NOMO-1 (cell line): ENCODE measurements around the gene NBEA.
"Not testable (repeated sequence)": the region's sequence is repeated elsewhere in the genome, so short reads cannot be mapped to it uniquely, and the experiment has no call there.

Experiments
- DNase-seq, 2 experiments: peaks; one replicate each; lab custom pipeline; 2025; ENCODE audit not compliant: unreplicated experiment in 2 of 2; lab: John Stamatoyannopoulos, UW

NBEA gene

GRCh38 chr13:35055705-35056104 is 113.6 kb downstream of the NBEA start:
- DNase-seq, result no peak

DNA sequence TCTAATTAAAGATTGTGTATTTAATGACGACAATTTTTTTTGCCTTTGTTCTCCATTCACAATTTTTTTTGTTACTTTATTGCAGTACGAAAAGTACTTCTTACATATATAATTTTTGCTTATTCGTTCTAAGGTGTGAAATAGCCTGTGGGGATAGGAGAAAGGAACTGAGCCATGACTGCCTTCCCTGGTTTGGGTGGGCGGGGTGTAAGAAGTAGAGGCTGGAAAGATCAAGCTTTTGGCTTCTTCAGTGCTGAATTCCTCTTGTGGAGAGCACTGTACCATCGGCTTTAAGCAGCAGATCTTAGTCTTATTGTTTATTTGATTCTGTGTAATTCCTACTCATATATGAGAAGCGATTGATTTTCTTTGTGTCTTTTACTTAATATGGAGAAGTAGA is 115.8 kb downstream of the NBEA start:
- no peak for DNase-seq

DNA sequence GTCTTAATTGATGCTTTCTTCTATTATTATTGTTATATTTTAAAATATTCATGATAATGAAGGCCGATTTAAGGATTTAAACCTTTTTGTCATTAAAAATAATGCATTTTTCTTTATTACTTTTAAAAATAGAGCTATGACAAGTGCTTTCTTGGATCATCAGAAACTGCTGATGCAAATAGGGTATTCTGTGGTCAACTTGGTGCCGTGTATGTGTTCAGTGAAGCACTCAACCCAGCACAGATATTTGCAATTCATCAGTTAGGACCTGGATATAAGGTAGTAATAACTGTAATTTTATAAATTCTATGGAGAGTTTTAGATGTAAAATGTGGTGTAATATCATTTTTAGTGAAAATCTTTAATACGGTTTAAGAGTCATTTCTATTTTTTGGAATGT is 116.5 kb downstream of the NBEA start:
- not testable (repeated sequence) for DNase-seq

GRCh38 chr13:35086667-35087066 is 144.6 kb downstream of the NBEA start:
- DNase-seq, result no peak

DNA sequence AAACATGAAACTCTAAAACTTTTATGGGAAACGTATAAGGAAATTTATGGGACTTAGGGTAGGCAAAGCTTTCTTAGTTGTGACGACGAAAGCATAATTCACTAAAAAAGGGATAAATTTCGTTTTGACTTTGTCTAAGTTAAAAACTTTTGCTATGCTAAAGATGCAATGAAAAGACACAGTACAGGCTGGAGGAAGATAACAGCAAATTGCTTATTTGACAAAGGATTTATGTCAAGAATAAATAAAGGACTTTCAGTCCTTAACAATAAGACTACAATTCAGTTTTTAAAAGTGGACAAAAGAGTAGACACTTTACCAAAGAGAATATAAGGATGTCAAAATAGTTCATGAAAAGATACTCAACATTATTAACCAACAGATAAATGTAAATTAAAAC is 150.2 kb downstream of the NBEA start:
- no peak for DNase-seq

DNA sequence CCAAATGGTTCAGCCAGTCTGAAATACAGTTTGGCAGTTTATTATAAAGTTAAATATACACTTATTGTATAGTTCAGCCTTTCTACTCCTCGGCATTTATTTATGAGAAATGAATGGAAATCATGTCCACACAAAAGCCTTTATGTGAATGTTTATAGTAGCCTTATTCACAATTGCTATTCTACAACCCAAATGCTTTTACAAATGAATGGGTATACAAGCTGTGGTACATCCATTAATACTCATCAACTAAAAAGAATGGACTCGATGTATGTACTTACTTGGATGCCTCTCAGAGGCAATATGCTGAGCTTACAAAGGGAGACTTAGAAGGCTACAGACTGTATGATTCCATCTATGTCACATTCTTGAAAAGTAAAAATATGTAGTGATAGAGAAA is 150.7 kb downstream of the NBEA start:
- no peak for DNase-seq

DNA sequence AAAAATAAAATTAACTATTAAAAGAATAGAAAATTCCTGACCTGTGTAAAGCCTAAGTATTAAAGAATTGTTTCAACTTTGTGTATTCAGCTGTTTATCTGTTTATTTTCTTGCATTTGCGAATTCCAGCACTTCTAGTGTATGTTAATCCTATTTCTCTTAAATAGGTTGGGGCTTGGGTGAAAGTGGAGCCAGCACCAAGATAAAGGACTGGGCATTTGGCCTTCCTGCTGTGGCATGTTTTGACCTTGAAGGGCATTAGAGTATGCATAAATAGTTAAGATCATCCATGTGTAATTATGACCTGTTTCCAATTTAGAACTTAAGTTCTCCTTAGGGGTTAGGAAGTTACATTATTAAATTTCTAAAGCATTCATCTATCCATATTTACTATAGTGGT is 151.3 kb downstream of the NBEA start:
- DNase-seq, result no peak

DNA sequence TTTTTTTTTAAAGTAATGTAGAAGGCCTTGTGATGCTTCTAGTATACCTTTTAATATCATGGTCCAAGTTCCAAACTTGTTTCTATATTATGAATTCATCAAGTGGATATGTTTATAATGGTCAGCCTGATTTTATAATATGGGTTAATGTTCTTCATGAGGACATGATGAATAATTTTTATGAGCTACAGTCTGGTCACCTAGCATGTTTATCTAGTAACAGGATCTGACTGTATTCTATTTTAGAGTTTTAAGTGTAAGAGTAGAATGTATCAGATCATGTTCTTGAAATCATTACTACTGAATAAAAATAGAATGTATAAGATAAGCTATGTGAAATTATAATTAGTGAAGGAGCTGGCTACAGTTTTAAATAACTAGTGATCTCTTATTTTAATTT is 164.7 kb downstream of the NBEA start:
- not testable (repeated sequence) for DNase-seq

GRCh38 chr13:35107535-35107934 is 165.5 kb downstream of the NBEA start:
- DNase-seq, result no peak

- DNase-seq, result not testable (repeated sequence)
Measured at GRCh38 chr13:35113612-35114011, 171.5 kb downstream of the NBEA start.

DNA sequence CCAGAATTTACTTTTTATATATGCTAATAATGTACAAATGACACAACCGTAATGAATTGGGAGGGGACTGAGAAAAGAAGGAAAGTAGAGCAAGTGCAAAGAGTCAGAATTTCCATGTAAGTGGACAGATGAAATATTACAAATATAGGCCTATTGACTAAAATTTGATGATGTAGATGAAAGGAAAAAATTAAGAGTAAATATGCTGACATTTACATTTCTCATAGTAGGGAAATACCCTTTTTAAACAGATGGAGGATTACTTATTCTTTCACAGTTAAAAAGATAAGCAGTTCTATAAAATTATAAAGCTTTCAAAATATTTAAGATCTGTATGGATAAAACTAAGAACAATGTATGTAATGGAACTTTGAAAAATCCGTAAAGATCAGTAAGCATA is 185.4 kb downstream of the NBEA start:
- no peak for DNase-seq

- peak in 1 of 2 experiments; percentile 47 for DNase-seq
Measured at GRCh38 chr13:35129500-35129899, 187.4 kb downstream of the NBEA start.

DNA sequence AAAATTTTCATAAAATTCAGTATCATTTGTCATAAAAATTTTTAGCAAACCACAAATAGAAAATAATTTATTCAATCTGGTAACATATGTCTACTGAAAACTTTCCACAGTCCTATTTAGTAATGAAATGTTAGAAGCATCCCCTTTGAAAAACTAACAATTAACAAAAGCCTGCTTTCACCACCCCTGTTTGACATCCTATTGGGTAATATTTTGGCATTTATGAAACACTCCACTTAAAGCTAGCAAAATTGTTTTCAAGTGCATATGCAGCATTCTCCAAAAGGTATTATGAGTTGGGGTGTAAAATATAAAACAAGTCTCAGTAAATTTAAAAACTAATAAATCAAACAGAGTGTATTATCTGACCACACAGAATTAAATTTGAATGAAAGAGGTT is 189.4 kb downstream of the NBEA start:
- no peak for DNase-seq

DNA sequence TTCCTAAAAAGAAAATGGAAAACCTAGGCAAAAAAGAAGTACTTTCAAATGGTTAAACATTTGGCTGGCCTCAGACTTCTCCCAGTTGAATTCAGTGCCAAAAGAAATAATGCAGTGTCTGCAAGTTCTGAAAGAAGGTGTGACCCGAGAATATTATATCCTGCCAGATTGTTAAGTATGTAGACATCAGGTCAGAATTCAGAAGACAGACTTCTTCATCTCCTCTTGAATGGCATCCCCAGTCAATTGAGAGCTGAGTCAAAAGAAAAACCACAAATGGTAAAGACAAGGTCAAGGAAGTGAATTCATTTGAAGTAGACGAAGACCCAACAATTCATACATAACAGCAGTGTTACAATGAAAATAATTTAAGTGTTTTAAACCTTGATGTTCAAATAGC is 194.5 kb downstream of the NBEA start:
- no peak for DNase-seq

DNA sequence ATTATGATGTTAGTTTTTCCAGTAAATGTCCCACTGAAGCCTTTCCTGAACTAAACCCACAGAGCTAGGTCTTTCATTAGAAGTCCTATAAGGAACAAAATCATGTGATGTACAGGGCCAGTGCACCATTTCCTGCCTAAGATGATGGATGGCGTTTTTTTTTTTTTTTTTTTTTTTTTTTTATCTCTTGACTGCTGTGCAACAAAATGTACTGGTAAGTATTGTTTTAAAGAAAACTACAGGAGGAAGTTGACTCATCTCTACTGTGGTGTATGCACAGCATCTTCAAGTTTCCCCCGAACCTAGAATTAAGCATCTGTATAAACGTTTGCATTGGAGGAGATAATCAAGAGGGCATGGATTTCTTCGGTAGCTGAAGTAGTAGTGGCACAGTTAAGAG is 197.5 kb downstream of the NBEA start:
- peak in 1 of 2 experiments; percentile 48 for DNase-seq

- DNase-seq, result no peak
Measured at GRCh38 chr13:35140321-35140720, 198.3 kb downstream of the NBEA start.

- no peak for DNase-seq
Measured at GRCh38 chr13:35140831-35141230, 198.8 kb downstream of the NBEA start.

DNA sequence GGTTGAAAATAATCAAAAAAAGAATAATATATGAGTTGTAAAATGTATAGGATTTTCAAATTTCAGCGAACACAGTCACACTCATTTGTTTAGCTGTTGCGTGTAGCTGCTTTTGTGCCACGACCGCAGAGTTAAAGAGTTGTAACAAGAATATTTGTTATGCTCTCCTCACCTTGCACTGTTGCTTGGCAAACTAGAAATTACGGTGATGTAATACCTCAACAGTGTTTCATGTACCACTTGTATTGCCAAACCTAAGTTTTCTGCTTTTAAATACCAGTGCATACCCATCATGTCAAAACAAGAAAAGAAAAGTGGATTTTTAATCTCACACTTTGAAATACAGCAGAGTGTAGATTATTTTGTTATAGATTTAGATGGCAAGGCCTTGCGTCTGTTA is 201.1 kb downstream of the NBEA start:
- peak in 1 of 2 experiments; percentile 2 for DNase-seq

- DNase-seq, result peak; percentile 60 to 67
Measured at GRCh38 chr13:35144166-35144890, 202.3 kb downstream of the NBEA start.

- no peak for DNase-seq
Measured at GRCh38 chr13:35146686-35147085, 204.6 kb downstream of the NBEA start.

GRCh38 chr13:35157143-35157755 is 215.2 kb downstream of the NBEA start:
- peak in 1 of 2 experiments; percentile 45 for DNase-seq

DNA sequence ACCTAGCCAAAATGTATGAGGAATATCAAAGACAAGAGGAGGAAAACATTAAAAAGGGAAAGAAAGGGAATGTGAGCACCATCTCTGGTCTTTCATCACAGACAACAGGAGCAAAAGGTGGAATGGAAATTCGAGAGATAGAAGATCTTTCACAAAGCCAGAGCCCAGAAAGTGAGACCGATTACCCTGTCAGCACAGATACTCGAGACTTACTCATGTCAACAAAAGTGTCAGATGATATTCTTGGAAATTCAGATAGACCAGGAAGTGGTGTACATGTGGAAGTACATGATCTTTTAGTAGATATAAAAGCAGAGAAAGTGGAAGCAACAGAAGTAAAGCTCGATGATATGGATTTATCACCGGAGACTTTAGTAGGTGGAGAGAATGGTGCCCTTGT is 217.0 kb downstream of the NBEA start:
- DNase-seq, result no peak

DNA sequence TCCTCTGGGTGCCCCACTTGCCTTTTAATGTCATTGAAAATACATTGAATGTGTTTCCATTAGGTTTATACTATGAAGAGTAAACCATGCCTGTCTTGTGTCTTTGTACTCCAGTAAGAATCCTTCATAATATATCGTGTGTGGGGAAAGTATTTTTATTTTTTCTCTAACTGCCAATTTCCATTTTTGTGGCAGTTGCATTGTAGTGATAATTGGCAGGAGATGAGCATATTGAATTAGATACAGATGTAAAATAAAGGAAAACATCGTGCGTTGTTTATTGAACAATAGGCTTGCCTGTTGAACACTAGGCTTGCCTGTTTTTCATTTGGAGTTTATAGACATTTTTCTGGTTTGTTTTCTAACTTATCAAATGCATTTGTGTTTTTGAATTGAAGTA is 218.8 kb downstream of the NBEA start:
- DNase-seq, result no peak
